KG1 (cell line): ENCODE measurements around the gene GJA10.

Experiments
- DNase-seq: peaks from one replicate; lab custom pipeline; 2025; lab: John Stamatoyannopoulos, UW

GJA10 gene

GRCh38 chr6:89917801-89918366 is 23.6 kb downstream of the GJA10 start:
- DNase-seq, result no peak

GRCh38 chr6:89921197-89921596 is 26.9 kb downstream of the GJA10 start:
- DNase-seq, result no peak

- no peak for DNase-seq
These were observed 27.4 kb downstream of the GJA10 start for GRCh38 chr6:89921691-89922090.

- no peak for DNase-seq
These were observed 30.0 kb downstream of the GJA10 start for GRCh38 chr6:89924231-89924630.

GRCh38 chr6:89925826-89926225 is 31.6 kb downstream of the GJA10 start:
- no peak for DNase-seq

- no peak for DNase-seq
These were observed 33.0 kb downstream of the GJA10 start for GRCh38 chr6:89927264-89927663.

GRCh38 chr6:89927791-89928550 is 33.7 kb downstream of the GJA10 start:
- no peak for DNase-seq

- DNase-seq, result no peak
These were observed 34.3 kb downstream of the GJA10 start for GRCh38 chr6:89928604-89929003.

- DNase-seq, result no peak
These were observed 36.5 kb downstream of the GJA10 start for GRCh38 chr6:89930789-89931188.

- no peak for DNase-seq
These were observed 38.1 kb downstream of the GJA10 start for GRCh38 chr6:89932245-89932802.

- DNase-seq, result no peak
These were observed 40.6 kb downstream of the GJA10 start for GRCh38 chr6:89934685-89935366.

GRCh38 chr6:89936177-89936576 is 41.9 kb downstream of the GJA10 start:
- DNase-seq, result no peak

- DNase-seq, result no peak
These were observed 43.7 kb downstream of the GJA10 start for GRCh38 chr6:89938014-89938413.

- no peak for DNase-seq
These were observed 44.9 kb downstream of the GJA10 start for GRCh38 chr6:89939144-89939543.

- DNase-seq, result no peak
These were observed 46.2 kb downstream of the GJA10 start for GRCh38 chr6:89940225-89941027.

- DNase-seq, result no peak
These were observed 46.9 kb downstream of the GJA10 start for GRCh38 chr6:89941031-89941762.

- DNase-seq, result no peak
These were observed 47.7 kb downstream of the GJA10 start for GRCh38 chr6:89941763-89942497.

GRCh38 chr6:89942601-89943000 is 48.3 kb downstream of the GJA10 start:
- DNase-seq, result no peak

- no peak for DNase-seq
These were observed 50.0 kb downstream of the GJA10 start for GRCh38 chr6:89944181-89944755.

- DNase-seq, result no peak
These were observed 50.6 kb downstream of the GJA10 start for GRCh38 chr6:89944826-89945407.
